Stimulated activated CD8-positive, alpha-beta memory T cell treated with anti-CD3 and anti-CD28 coated beads, Interleukin-7, amount 100 ng/mL, for 24 hours (primary cell): ENCODE results near the gene HSPB1.
"Not testable (repeated sequence)": the region's sequence is repeated elsewhere in the genome, so short reads cannot be mapped to it uniquely, and the experiment has no call there.

Source experiments
- DNase-seq: peaks from one replicate; pipeline ENCODE4 v3.0.0-alpha.2; 2020; ENCODE audit warnings: low read depth

Gene HSPB1

GRCh38 chr7:76334320-76334967, 32.0 kb downstream of the HSPB1 start:
- no peak for DNase-seq

DNA sequence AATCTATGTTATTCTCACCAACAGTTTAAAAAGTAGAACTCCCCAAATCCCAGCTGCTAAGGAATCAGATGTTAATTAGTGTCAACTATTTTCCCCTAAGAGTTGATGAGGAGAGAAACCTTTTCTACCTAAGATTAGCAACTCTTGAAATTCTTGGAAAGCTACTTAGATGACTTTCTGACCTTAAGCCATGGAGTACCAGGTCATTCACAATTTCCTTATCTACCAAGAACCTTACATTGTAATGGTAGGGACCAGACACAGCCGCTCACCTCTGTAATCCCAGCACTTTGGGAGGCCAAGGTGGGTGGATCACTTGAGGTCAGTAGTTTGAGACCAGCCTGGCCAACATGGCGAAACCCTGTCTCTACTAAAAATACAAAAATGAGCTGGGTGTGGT, 32.9 kb downstream of the HSPB1 start:
- not testable (repeated sequence) for DNase-seq

GRCh38 chr7:76336094-76336493, 33.6 kb downstream of the HSPB1 start:
- DNase-seq = no peak

- no peak for DNase-seq
Observed at GRCh38 chr7:76337147-76337546, 34.7 kb downstream of the HSPB1 start.

DNA sequence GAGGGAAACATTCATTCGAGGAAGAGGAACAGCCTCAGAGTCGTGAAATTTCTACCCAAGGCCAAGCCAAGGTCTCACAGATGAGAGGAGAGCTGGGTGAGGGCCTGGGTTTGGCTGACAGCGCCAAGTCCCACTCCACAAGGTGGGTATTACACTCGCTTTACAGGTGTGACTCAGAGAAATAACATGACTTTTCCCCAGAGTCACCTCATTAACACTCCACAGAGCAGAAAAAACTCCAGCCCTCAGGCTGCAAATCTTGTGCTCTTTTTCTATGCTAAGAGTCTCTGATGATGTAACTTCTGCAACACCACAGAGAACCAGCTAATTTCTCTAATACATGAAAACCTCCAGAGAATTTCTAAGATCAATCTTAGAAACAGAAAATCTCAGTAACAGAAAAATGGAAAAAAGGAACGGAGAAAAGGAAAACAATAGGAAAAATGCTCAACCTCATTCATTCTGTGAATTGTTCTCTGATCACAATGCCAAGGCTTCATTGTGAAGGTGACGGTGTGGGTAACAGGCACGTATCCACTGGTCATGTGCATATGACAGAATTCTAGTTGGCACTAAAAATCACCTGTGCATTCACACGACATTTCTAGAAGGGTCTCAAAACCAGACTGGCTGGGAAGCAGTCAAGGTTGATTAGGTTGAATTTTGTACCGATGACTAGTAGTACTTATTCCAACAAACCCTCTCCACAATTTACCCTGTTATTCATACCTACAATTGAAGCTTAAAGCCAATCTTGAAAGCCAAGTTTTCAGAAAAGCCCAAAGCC, 36.0 kb downstream of the HSPB1 start:
- DNase-seq = no peak

DNA sequence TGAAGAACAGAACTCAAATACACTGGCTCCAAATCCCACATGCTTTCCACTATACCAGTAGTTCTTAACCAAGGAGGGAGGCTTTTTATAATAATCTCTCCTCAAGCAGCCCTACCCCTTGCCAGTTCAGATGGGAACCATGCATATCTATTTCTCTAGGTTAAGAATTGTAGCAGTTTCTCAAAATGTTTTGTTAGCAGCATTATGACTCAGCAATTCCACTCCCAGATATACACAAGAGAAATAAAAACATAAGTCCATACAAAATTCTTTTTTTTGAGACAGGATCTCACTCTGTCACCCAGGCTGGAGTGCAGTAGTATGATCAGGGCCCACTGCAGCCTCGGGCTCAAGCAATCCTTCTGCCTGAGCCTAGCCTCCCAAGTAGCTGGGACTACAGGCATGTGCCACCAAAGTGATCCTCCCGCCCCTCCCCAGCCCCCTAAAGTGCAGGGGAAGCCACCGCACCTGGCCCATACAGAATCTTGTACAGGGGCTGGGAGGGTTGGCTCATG, 38.2 kb downstream of the HSPB1 start:
- DNase-seq = no peak

DNA sequence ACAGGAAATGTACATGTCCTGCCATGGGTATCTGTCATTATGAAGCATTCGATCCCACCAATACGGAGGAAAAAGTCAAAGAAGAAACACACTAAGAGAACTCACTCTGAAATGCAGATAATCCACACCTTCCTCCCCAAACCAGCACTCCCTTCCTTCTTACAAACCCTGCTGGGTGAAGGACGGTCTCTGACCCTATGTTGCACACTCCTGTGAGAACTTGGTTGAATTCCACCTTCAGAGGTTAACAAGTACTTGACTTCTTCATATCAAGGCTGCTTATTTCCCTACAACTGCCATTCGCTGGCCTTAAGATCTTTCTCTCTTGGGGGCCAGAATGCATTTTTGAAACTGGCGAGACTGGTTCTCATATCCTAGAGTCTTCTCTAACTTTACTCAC, 39.7 kb downstream of the HSPB1 start:
- DNase-seq = no peak

DNA sequence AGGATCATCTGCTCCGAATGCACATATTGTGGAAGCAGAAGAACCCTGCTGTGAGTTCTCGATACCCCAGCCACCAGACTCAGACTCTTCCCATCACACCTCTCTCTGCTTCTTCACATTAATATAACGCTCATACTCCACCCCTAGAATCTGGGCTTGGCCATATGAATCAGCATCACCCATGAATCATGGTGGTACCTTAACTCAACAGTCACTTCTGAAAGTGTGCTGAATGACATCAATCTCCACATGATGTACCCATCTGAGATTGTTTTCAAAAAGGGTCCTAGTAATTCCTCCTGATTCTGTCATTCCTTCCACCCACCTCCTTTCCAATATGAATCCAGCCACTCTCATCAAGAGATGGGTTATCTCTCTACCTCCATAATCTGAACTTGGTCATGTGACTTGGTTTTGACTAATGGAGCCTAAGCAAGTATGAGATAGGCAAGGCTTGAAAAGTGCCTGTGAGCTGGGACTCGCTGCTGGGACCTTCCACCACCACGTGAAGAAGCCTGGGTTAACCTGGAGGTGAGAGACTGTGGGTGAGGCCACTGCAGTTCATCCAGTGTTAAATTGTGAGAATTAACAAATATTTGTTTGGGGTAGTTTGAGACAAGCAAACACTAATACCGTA, 40.9 kb downstream of the HSPB1 start:
- no peak for DNase-seq

GRCh38 chr7:76343931-76344321, 41.5 kb downstream of the HSPB1 start:
- no peak for DNase-seq

DNA sequence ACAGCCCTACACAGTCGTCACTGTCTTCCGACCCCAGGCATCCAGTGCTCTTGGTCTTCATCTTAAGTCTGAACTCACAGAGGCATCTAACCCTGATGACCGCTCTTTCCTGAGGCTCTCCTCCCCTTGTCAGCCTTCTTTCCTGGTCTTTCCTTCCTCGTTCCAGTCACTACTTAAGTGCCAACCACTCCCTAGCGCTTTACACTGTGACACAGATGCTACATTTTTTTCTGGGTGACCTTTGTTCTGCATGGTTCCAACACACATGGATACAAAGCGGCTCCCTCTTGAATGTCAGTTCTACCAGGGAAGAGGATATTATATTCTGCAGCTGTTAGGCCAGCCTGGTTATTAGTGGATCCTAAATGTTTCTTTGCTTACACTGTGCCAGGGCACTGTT, 43.6 kb downstream of the HSPB1 start:
- DNase-seq = no peak

DNA sequence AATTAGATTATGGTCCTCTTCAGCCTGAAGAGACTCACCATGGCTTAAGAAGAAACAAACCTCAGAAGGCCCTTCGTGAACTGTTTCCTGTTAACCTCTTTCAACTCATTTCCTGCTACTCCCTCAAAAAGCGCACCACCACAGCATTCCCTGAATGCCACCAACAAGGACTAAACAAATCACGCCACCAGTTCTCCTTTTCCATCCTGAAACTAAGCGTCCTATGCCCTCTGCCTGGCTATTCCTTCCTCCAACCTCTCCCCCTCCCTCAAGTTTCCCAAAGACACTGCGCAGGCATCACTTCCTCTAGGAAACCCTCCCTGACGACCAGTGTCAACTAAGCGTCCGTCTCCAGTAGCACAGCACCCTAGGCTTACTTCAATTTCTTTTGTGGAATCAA, 44.3 kb downstream of the HSPB1 start:
- DNase-seq = no peak

DNA sequence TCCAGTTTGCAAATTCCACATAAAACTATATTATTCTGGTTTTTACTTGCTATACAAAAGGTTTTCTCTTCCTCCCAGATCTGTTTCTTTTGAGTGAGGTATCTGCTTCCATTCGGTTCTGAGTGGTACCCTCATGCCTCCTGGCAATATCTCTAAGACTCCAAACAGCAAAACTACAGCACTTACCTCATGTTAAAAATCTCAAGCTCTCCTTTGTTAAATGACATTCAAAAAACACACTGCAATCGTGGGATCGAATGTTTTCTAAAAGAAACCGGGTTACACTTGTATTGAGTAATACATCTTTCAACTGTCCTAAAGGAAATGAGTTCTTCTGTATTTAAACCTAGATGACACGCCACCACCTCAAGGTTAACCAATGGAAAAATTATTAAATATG, 45.2 kb downstream of the HSPB1 start:
- no peak for DNase-seq

GRCh38 chr7:76349313-76349885, 46.9 kb downstream of the HSPB1 start:
- DNase-seq = no peak

GRCh38 chr7:76351372-76351771, 48.9 kb downstream of the HSPB1 start:
- no peak for DNase-seq

DNA sequence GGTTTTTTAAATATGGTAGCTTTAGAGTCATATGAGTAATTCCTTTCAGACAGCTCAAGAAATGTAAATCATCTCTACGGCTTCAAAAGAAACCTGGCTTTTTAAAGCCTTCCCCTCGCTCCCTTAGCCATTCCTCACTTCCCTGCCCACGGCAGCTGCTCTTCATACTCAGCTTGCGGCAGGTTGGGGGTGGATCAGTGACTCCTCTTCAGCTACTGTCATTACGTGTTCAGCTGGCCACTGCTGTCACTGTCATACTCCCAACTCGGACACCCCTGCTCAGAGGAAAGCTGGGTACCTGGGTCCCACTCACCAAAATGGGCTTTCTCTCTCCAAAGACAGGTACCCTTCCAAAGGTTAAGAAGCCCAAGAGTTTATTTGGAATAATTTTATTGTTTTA, 49.7 kb downstream of the HSPB1 start:
- DNase-seq = no peak

GRCh38 chr7:76353744-76354143, 51.3 kb downstream of the HSPB1 start:
- no peak for DNase-seq
